Uterus (tissue), 4 donors: Measurements from ENCODE around the gene RPS6KA2. TPM values are rescaled to one million over a fixed set of nuclear protein-coding genes. Genes with fewer than 3 reads are reported as not detected.

Experiments
- DNase-seq, 2 donors: peaks; one replicate each; pipeline ENCODE4 v3.0.0-alpha.2; 2019 to 2020
- H3K27ac ChIP-seq, 2 donors: fragments of 200-600 bp; sonication (generic); 1 replicate in 1 of 2; 2 replicates in 1 of 2; pipeline ENCODE4 v1.5.1; 2016 to 2018
- H3K27me3 ChIP-seq, 2 donors: fragments of 200-600 bp; sonication (generic); one replicate each; pipeline ENCODE4 v1.5.1; 2018 to 2019; ENCODE audit warnings: control low read depth in 1 of 2
- H3K36me3 ChIP-seq, 2 donors: fragments of 200-600 bp; sonication (generic); one replicate each; pipeline ENCODE4 v1.5.1; 2019; ENCODE audit warnings: control low read depth in 1 of 2
- H3K4me1 ChIP-seq, 2 donors: fragments of 200-600 bp; sonication (generic); one replicate each; pipeline ENCODE4 v1.5.1; 2018 to 2019; ENCODE audit warnings: control low read depth in 1 of 2
- H3K4me3 ChIP-seq, 2 donors: fragments of 200-600 bp; sonication (generic); 1 replicate in 1 of 2; 2 replicates in 1 of 2; pipeline ENCODE4 v1.5.1; 2018 to 2019; ENCODE audit warnings: mild to moderate bottlenecking in 1 of 2
- H3K9me3 ChIP-seq, 2 donors: fragments of 200-600 bp; sonication (generic); one replicate each; pipeline ENCODE4 v1.5.1; 2019; ENCODE audit warnings: control low read depth in 1 of 2
- CTCF ChIP-seq, 4 experiments: fragments of 200-600 bp in 2 of 4; fragments of 450-650 bp in 2 of 4; sonication (generic) in 2 of 4; IDR thresholded peaks; one replicate each; pipeline ENCODE4 v1.5.1; 2016 to 2019; ENCODE audit warnings: antibody characterized with exemption in 4 of 4, mild to moderate bottlenecking in 2 of 4, moderate library complexity in 1 of 4
- POLR2A ChIP-seq, 2 donors: fragments of 450-650 bp; IDR thresholded peaks; one replicate each; pipeline ENCODE4 v1.6.1; 2016; ENCODE audit warnings: antibody characterized with exemption in 2 of 2, mild to moderate bottlenecking in 1 of 2, moderate library complexity in 1 of 2
- intact Hi-C: fragments of 100-400 bp; cut with DNase I; formaldehyde crosslinking; loops from one replicate; pipeline ENCODE4 v1.15.1; 2023; ENCODE audit warnings: low total_unique reads
- total RNA-seq, 4 donors: library from RNA; depleted of rRNA in 3 of 4; stranded (reverse); fragments of >200 nt in 3 of 4; gene quantifications; one replicate each; pipeline versions ENCODE4 v1.1.0 to v1.2.4, GENCODE V29; 2014 to 2023
- donor health status: DM: yes; HTN: yes; CAD: no.

Gene RPS6KA2
- total RNA-seq, 4 donors from 2014 or later, result 34.0 to 78.4 (median 55.8) TPM

- no peaks in the 10 kb centered on the region for H3K9me3 ChIP-seq
- H3K4me1 ChIP-seq, result no peaks in the 10 kb centered on the region
- no peak overlapping the region for H3K4me3 ChIP-seq
- no peak overlapping the region for H3K27ac ChIP-seq
- intact Hi-C loops, result no loop called here
- H3K36me3 ChIP-seq, result no peaks in the 10 kb centered on the region
- TF ChIP-seq CTCF (IDR thresholded peaks at IDR 0.05) (no peak), POLR2A (IDR thresholded peaks at IDR 0.05) (no peak)
- no peak for DNase-seq
- no peaks in the 10 kb centered on the region for H3K27me3 ChIP-seq
Measured at GRCh38 chr6:166650047-166650446, 23.0 kb upstream of the RPS6KA2 start.

- DNase-seq, result no peak
- Histone ChIP-seq H3K36me3 (no peaks in the 10 kb centered on the region), H3K9me3 (no peaks in the 10 kb centered on the region), H3K27me3 (no peaks in the 10 kb centered on the region), H3K27ac (no peak overlapping the region), H3K4me1 (no peaks in the 10 kb centered on the region), H3K4me3 (no peak overlapping the region)
- TF ChIP-seq CTCF (IDR thresholded peaks at IDR 0.05), result no peak
- TF ChIP-seq POLR2A (IDR thresholded peaks at IDR 0.05), result no peak
- intact Hi-C loops, result no loop called here
Measured at GRCh38 chr6:166648846-166649245, 21.8 kb upstream of the RPS6KA2 start.

- no peak overlapping the region for H3K27ac ChIP-seq
- intact Hi-C loops, result no loop called here
- H3K4me3 ChIP-seq, result no peak overlapping the region
- H3K4me1 ChIP-seq, result no peaks in the 10 kb centered on the region
- H3K9me3 ChIP-seq, result no peaks in the 10 kb centered on the region
- TF ChIP-seq POLR2A (IDR thresholded peaks at IDR 0.05) (no peak), CTCF (IDR thresholded peaks at IDR 0.05) (no peak)
- DNase-seq, result no peak
- no peaks in the 10 kb centered on the region for H3K36me3 ChIP-seq
- H3K27me3 ChIP-seq, result no peaks in the 10 kb centered on the region
Measured at GRCh38 chr6:166647896-166648295, 20.8 kb upstream of the RPS6KA2 start.

GRCh38 chr6:166646716-166647115, 19.7 kb upstream of the RPS6KA2 start:
- no peak overlapping the region for H3K27ac ChIP-seq
- H3K4me1 ChIP-seq, result no peaks in the 10 kb centered on the region
- intact Hi-C loops, result no loop called here
- no peaks in the 10 kb centered on the region for H3K27me3 ChIP-seq
- no peak for DNase-seq
- H3K9me3 ChIP-seq, result no peaks in the 10 kb centered on the region
- no peak for TF ChIP-seq CTCF (IDR thresholded peaks at IDR 0.05)
- TF ChIP-seq POLR2A (IDR thresholded peaks at IDR 0.05), result no peak
- H3K36me3 ChIP-seq, result no peaks in the 10 kb centered on the region
- H3K4me3 ChIP-seq, result no peak overlapping the region

- DNase-seq, result no peak
- intact Hi-C loops, result no loop called here
- TF ChIP-seq CTCF (IDR thresholded peaks at IDR 0.05) (no peak), POLR2A (IDR thresholded peaks at IDR 0.05) (no peak)
Measured at GRCh38 chr6:166645896-166646295, 18.8 kb upstream of the RPS6KA2 start.

More at GRCh38 chr6:166645896-166646295, 18.8 kb upstream of the RPS6KA2 start:
- Histone ChIP-seq H3K36me3 (no peaks in the 10 kb centered on the region), H3K4me3 (no peak overlapping the region), H3K4me1 (no peaks in the 10 kb centered on the region), H3K27ac (no peak overlapping the region), H3K27me3 (no peaks in the 10 kb centered on the region), H3K9me3 (no peaks in the 10 kb centered on the region)
